NCI-H2171 treated with DMSO at 0.1 percent for 48 hours (cell line): ENCODE results near the gene DAPK3.
"Not testable (repeated sequence)": the region's sequence is repeated elsewhere in the genome, so short reads cannot be mapped to it uniquely, and the experiment has no call there.

ENCODE experiments used
- DNase-seq: peaks from one replicate; lab custom pipeline; 2025; lab: John Stamatoyannopoulos, UW

DAPK3 gene

GRCh38 chr19:4005436-4005835 lies 34.5 kb upstream of the DAPK3 start:
- not testable (repeated sequence) for DNase-seq

- DNase-seq = not testable (repeated sequence)
Measured at GRCh38 chr19:4000798-4001197, 29.9 kb upstream of the DAPK3 start.

- not testable (repeated sequence) for DNase-seq
Measured at GRCh38 chr19:3998667-3999412, 27.9 kb upstream of the DAPK3 start.

GRCh38 chr19:3995607-3996006 lies 24.7 kb upstream of the DAPK3 start:
- DNase-seq = no peak

- DNase-seq = no peak
Measured at GRCh38 chr19:3990815-3991117, 19.9 kb upstream of the DAPK3 start.

GRCh38 chr19:3987619-3988371 lies 16.9 kb upstream of the DAPK3 start:
- peak; percentile 85 for DNase-seq

- peak; percentile 94 for DNase-seq
Measured at GRCh38 chr19:3986260-3987041, 15.6 kb upstream of the DAPK3 start.

GRCh38 chr19:3985643-3986259 lies 14.9 kb upstream of the DAPK3 start:
- no peak for DNase-seq

GRCh38 chr19:3984908-3985642 lies 14.2 kb upstream of the DAPK3 start, which contains the start of gene EEF2:
Gene EEF2 (minus strand): TSS chr19:3985463. CDS start chr19:3985380, 83 bp downstream.
- DNase-seq = peak; percentile 83

- no peak for DNase-seq
Measured at GRCh38 chr19:3984584-3984907, 13.6 kb upstream of the DAPK3 start.

- DNase-seq = no peak
Measured at GRCh38 chr19:3983936-3984583, 13.2 kb upstream of the DAPK3 start.

- no peak for DNase-seq
Measured at GRCh38 chr19:3983542-3983914, 12.6 kb upstream of the DAPK3 start.

GRCh38 chr19:3982701-3983541 lies 12.0 kb upstream of the DAPK3 start:
- no peak for DNase-seq

GRCh38 chr19:3981736-3982681 lies 11.1 kb upstream of the DAPK3 start:
- no peak for DNase-seq

- no peak for DNase-seq
Measured at GRCh38 chr19:3981373-3981735, 10.5 kb upstream of the DAPK3 start.

- no peak for DNase-seq
Measured at GRCh38 chr19:3980353-3981251, 9.7 kb upstream of the DAPK3 start.

- no peak for DNase-seq
Measured at GRCh38 chr19:3979674-3980352, 8.9 kb upstream of the DAPK3 start.

- DNase-seq = no peak
Measured at GRCh38 chr19:3979289-3979673, 8.4 kb upstream of the DAPK3 start.
